ENCODE data around the gene ATP6V1A. TPM values are rescaled to one million over a fixed set of nuclear protein-coding genes. Genes with fewer than 3 reads are reported as not detected.

Gene ATP6V1A
- total and polyA plus RNA-seq, 2 of the 13 experiments (the other 11 are each of a cell fraction or from before 2014, with no cell fraction given): 23.4 to 95.1 TPM

DNA sequence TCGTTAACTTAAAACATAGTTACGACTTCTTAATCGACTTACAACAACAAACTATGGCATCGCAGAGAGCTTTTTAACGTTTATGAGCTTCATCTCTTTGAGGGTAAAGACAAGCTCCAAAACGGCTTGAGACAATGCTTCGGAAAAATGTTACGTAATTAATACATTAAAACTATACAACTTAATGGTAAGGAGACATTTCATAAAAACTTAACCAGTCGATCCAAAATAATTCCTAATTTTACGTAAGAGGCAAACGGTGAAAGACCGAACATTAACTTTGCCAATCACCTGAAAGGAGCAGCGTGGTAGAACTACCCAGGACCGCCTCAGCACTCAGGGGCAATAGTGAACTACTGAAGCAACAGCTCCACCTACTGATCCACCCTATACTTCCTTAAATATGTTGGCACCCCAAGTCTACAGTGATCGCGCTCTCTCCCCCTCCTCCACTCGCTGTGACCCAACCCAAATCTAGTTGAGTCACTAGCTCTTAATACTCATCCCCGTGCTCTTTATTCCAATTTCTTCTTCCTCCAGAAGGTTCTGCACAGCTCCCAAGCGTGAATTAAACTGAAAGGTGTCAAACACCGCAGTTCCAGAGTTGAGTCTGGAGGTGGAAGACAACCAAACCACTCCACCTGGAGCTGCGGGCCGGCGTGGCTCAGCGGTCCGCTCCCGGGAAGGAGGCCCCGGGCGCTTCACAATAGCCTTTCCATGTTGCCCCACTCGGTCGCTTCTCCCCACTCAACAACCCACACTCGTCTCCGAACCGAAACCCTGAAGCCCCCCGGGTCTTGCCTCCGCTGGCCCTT, 1.7 kb upstream of the ATP6V1A start (continued):
- TF ChIP-seq, protein P1, sequence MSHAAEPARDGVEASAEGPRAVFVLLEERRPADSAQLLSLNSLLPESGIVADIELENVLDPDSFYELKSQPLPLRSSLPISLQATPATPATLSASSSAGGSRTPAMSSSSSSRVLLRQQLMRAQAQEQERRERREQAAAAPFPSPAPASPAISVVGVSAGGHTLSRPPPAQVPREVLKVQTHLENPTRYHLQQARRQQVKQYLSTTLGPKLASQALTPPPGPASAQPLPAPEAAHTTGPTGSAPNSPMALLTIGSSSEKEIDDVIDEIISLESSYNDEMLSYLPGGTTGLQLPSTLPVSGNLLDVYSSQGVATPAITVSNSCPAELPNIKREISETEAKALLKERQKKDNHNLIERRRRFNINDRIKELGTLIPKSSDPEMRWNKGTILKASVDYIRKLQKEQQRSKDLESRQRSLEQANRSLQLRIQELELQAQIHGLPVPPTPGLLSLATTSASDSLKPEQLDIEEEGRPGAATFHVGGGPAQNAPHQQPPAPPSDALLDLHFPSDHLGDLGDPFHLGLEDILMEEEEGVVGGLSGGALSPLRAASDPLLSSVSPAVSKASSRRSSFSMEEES (CRISPR knock-in tag; IDR thresholded peaks at IDR 0.05): no peak
- peak; percentile 90 for TF ChIP-seq ZSCAN21 (CRISPR knock-in tag; IDR thresholded peaks at IDR 0.05; ENCODE audit: borderline replicate concordance)
- TF ChIP-seq ZNF720 (CRISPR knock-in tag; IDR thresholded peaks at IDR 0.05): no peak
- no peak for TF ChIP-seq ZNF563 (CRISPR knock-in tag; IDR thresholded peaks at IDR 0.05)
- TF ChIP-seq, protein P2, sequence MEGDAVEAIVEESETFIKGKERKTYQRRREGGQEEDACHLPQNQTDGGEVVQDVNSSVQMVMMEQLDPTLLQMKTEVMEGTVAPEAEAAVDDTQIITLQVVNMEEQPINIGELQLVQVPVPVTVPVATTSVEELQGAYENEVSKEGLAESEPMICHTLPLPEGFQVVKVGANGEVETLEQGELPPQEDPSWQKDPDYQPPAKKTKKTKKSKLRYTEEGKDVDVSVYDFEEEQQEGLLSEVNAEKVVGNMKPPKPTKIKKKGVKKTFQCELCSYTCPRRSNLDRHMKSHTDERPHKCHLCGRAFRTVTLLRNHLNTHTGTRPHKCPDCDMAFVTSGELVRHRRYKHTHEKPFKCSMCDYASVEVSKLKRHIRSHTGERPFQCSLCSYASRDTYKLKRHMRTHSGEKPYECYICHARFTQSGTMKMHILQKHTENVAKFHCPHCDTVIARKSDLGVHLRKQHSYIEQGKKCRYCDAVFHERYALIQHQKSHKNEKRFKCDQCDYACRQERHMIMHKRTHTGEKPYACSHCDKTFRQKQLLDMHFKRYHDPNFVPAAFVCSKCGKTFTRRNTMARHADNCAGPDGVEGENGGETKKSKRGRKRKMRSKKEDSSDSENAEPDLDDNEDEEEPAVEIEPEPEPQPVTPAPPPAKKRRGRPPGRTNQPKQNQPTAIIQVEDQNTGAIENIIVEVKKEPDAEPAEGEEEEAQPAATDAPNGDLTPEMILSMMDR (CRISPR knock-in tag; IDR thresholded peaks at IDR 0.05): peak; percentile 90
- no peak for TF ChIP-seq SCMH1 (CRISPR knock-in tag; IDR thresholded peaks at IDR 0.05; ENCODE audit: borderline replicate concordance)
- no peak for TF ChIP-seq FOXM1 (CRISPR knock-in tag; IDR thresholded peaks at IDR 0.05)
- TF ChIP-seq, protein P3, sequence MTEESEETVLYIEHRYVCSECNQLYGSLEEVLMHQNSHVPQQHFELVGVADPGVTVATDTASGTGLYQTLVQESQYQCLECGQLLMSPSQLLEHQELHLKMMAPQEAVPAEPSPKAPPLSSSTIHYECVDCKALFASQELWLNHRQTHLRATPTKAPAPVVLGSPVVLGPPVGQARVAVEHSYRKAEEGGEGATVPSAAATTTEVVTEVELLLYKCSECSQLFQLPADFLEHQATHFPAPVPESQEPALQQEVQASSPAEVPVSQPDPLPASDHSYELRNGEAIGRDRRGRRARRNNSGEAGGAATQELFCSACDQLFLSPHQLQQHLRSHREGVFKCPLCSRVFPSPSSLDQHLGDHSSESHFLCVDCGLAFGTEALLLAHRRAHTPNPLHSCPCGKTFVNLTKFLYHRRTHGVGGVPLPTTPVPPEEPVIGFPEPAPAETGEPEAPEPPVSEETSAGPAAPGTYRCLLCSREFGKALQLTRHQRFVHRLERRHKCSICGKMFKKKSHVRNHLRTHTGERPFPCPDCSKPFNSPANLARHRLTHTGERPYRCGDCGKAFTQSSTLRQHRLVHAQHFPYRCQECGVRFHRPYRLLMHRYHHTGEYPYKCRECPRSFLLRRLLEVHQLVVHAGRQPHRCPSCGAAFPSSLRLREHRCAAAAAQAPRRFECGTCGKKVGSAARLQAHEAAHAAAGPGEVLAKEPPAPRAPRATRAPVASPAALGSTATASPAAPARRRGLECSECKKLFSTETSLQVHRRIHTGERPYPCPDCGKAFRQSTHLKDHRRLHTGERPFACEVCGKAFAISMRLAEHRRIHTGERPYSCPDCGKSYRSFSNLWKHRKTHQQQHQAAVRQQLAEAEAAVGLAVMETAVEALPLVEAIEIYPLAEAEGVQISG (CRISPR knock-in tag; IDR thresholded peaks at IDR 0.05): peak; percentile 8
- TF ChIP-seq, protein P4, sequence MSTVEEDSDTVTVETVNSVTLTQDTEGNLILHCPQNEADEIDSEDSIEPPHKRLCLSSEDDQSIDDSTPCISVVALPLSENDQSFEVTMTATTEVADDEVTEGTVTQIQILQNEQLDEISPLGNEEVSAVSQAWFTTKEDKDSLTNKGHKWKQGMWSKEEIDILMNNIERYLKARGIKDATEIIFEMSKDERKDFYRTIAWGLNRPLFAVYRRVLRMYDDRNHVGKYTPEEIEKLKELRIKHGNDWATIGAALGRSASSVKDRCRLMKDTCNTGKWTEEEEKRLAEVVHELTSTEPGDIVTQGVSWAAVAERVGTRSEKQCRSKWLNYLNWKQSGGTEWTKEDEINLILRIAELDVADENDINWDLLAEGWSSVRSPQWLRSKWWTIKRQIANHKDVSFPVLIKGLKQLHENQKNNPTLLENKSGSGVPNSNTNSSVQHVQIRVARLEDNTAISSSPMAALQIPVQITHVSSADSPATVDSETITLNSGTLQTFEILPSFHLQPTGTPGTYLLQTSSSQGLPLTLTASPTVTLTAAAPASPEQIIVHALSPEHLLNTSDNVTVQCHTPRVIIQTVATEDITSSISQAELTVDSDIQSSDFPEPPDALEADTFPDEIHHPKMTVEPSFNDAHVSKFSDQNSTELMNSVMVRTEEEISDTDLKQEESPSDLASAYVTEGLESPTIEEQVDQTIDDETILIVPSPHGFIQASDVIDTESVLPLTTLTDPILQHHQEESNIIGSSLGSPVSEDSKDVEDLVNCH (CRISPR knock-in tag; IDR thresholded peaks at IDR 0.05): no peak
- no peak for TF ChIP-seq KLF12 (CRISPR knock-in tag; IDR thresholded peaks at IDR 0.05; ENCODE audit: borderline replicate concordance)
- TF ChIP-seq RFXANK (CRISPR knock-in tag; IDR thresholded peaks at IDR 0.05): no peak
- no peak for TF ChIP-seq PHF21A (CRISPR knock-in tag; IDR thresholded peaks at IDR 0.05)
- no peak for TF ChIP-seq EZH2 (conservative IDR thresholded peaks at IDR 0.05; ENCODE audit: low read depth, low read length)
- TF ChIP-seq CHCHD3 (CRISPR knock-in tag; IDR thresholded peaks at IDR 0.05): no peak
- TF ChIP-seq ZNF564 (CRISPR knock-in tag; IDR thresholded peaks at IDR 0.05): no peak
- TF ChIP-seq, protein P5, sequence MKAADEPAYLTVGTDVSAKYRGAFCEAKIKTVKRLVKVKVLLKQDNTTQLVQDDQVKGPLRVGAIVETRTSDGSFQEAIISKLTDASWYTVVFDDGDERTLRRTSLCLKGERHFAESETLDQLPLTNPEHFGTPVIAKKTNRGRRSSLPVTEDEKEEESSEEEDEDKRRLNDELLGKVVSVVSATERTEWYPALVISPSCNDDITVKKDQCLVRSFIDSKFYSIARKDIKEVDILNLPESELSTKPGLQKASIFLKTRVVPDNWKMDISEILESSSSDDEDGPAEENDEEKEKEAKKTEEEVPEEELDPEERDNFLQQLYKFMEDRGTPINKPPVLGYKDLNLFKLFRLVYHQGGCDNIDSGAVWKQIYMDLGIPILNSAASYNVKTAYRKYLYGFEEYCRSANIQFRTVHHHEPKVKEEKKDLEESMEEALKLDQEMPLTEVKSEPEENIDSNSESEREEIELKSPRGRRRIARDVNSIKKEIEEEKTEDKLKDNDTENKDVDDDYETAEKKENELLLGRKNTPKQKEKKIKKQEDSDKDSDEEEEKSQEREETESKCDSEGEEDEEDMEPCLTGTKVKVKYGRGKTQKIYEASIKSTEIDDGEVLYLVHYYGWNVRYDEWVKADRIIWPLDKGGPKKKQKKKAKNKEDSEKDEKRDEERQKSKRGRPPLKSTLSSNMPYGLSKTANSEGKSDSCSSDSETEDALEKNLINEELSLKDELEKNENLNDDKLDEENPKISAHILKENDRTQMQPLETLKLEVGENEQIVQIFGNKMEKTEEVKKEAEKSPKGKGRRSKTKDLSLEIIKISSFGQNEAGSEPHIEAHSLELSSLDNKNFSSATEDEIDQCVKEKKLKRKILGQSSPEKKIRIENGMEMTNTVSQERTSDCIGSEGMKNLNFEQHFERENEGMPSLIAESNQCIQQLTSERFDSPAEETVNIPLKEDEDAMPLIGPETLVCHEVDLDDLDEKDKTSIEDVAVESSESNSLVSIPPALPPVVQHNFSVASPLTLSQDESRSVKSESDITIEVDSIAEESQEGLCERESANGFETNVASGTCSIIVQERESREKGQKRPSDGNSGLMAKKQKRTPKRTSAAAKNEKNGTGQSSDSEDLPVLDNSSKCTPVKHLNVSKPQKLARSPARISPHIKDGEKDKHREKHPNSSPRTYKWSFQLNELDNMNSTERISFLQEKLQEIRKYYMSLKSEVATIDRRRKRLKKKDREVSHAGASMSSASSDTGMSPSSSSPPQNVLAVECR (CRISPR knock-in tag; IDR thresholded peaks at IDR 0.05; ENCODE audit: borderline replicate concordance): no peak
